GM12878 (cell line): ENCODE results near the gene TUBA1B. TPM values are rescaled to one million over a fixed set of nuclear protein-coding genes. Genes with fewer than 3 reads are reported as not detected.

Experiments
- ATAC-seq: fragments of 200-7000 bp; cut with Tn5 transposase; 3 replicates; pipeline ENCODE4 v1.9.1; 2020; ENCODE audit warnings: mild to moderate bottlenecking, moderate library complexity
- BruUV-seq: library from RNA; stranded (reverse); fragments of 400-500 nt; replicated peaks from 2 replicates; lab custom pipeline; 2021; lab: Mats Ljungman, UMichigan
- CTCF ChIA-PET: fragments of 300-600 bp; sonication (Branson Sonifier 250); formaldehyde crosslinking; extraction: SDS; loops from one replicate; lab custom pipeline; 2021; ENCODE audit warnings: inconsistent platforms; lab: Yijun Ruan, JAX
- POLR2A ChIA-PET: fragments of 350-600 bp; formaldehyde crosslinking; extraction: SDS; loops from one replicate; lab custom pipeline; 2021; ENCODE audit warnings: inconsistent platforms; lab: Charles Lee
- RAD21 ChIA-PET: fragments of 300-600 bp; sonication (Branson Sonifier 250); formaldehyde crosslinking; loops from one replicate; lab custom pipeline; 2023; ENCODE audit warnings: antibody characterized with exemption; ENCODE audit not compliant: unreplicated experiment; lab: Charles Lee
- SMC1A ChIA-PET: fragments of 300-600 bp; sonication (Branson Sonifier 250); formaldehyde crosslinking; loops from one replicate; lab custom pipeline; 2023; ENCODE audit not compliant: unreplicated experiment, uncharacterized antibody; lab: Charles Lee
- DNase-seq: peaks from one replicate; pipeline ENCODE4 v3.0.0-alpha.2; 2011; ENCODE audit warnings: low read depth, low spot score
- FAIRE-seq: peaks from 3 replicates; lab custom pipeline; 2011; peaks lifted over from hg19 to GRCh38; lab: Jason Lieb, UNC
- H2AFZ ChIP-seq: 2 replicates; pipeline ENCODE4 v1.6.0; 2011; ENCODE audit warnings: low read depth, low read length, control low read depth; ENCODE audit not compliant: control insufficient read depth
- H3K27ac ChIP-seq: 2 replicates; pipeline ENCODE4 v1.5.1; 2011; ENCODE audit warnings: control low read depth; ENCODE audit not compliant: control insufficient read depth, insufficient read depth
- H3K27me3 ChIP-seq, 2 experiments: replicated peaks in 1 of 2; 2 replicates each; pipeline versions ENCODE4 v1.6.0 to v1.6.1; 2011; ENCODE audit warnings: low read length in 1 of 2; ENCODE audit not compliant: control insufficient read depth in 2 of 2, insufficient read depth in 2 of 2
- H3K36me3 ChIP-seq, 2 experiments: 2 replicates each; pipeline ENCODE4 v1.5.1; 2011; ENCODE audit warnings: low read length in 1 of 2; ENCODE audit not compliant: control insufficient read depth in 2 of 2, insufficient read depth in 2 of 2
- H3K4me1 ChIP-seq: 2 replicates; pipeline ENCODE4 v1.6.1; 2011; ENCODE audit warnings: mild to moderate bottlenecking, low read length, moderate library complexity, mixed read lengths; ENCODE audit not compliant: control insufficient read depth, insufficient read depth
- H3K4me2 ChIP-seq: 2 replicates; pipeline ENCODE4 v1.6.0; 2011; ENCODE audit warnings: control low read depth; ENCODE audit not compliant: control insufficient read depth, insufficient read depth
- H3K4me3 ChIP-seq: fragments of 200-600 bp; sonication (generic); 2 replicates; pipeline ENCODE4 v1.5.1; 2016
- H3K79me2 ChIP-seq: 2 replicates; pipeline ENCODE4 v1.6.0; 2011; ENCODE audit warnings: low read length; ENCODE audit not compliant: control insufficient read depth, insufficient read depth
- H3K9ac ChIP-seq: 2 replicates; pipeline ENCODE4 v1.8.0; 2011; ENCODE audit warnings: low read length, control low read depth, mixed read lengths; ENCODE audit not compliant: control insufficient read depth, insufficient read depth
- H3K9me3 ChIP-seq: replicated peaks from 3 replicates; pipeline ENCODE4 v1.5.1; 2011; ENCODE audit warnings: mild to moderate bottlenecking, low read length; ENCODE audit not compliant: control insufficient read depth, insufficient read depth
- H4K20me1 ChIP-seq: 2 replicates; pipeline ENCODE4 v1.6.0; 2011; ENCODE audit not compliant: control insufficient read depth, insufficient read depth
- ASH2L ChIP-seq: fragments of 300-600, 200-600 bp; sonication (generic); IDR thresholded peaks from 2 replicates; pipeline ENCODE4 v1.6.1; 2017; ENCODE audit warnings: low read depth, mild to moderate bottlenecking, borderline replicate concordance
- CBX5 ChIP-seq: sonication (generic); IDR thresholded peaks from 2 replicates; pipeline ENCODE4 v1.6.1; 2016; ENCODE audit warnings: low read depth, moderate library complexity, mild to moderate bottlenecking, inconsistent platforms
- E4F1 ChIP-seq: fragments of 450-650 bp; IDR thresholded peaks from 2 replicates; pipeline ENCODE4 v1.6.1; 2018; ENCODE audit warnings: borderline replicate concordance, mild to moderate bottlenecking; ENCODE audit not compliant: partially characterized antibody
- GABPA ChIP-seq: IDR thresholded peaks from 2 replicates; pipeline ENCODE4 v1.6.1; 2014; ENCODE audit warnings: antibody characterized with exemption, low read depth, mild to moderate bottlenecking, inconsistent platforms
- HDAC6 ChIP-seq: fragments of 200-600 bp; sonication (generic); IDR thresholded peaks from one replicate; pipeline ENCODE4 v1.8.0; 2017; ENCODE audit warnings: antibody characterized with exemption; ENCODE audit not compliant: unreplicated experiment
- KAT2A ChIP-seq: conservative IDR thresholded peaks from 2 replicates; pipeline ENCODE4 v1.6.1; 2011; ENCODE audit warnings: low read depth, low read length; ENCODE audit not compliant: control insufficient read depth
- NFXL1 ChIP-seq: fragments of 450-650 bp; IDR thresholded peaks from 2 replicates; pipeline ENCODE4 v1.6.1; 2017; ENCODE audit warnings: antibody characterized with exemption, mild to moderate bottlenecking, borderline replicate concordance
- NFYB ChIP-seq: IDR thresholded peaks from 2 replicates; pipeline ENCODE4 v1.6.1; 2011; ENCODE audit warnings: low read depth, mild to moderate bottlenecking, low read length, improper control_type of control experiment, moderate library complexity; ENCODE audit not compliant: insufficient read depth
- NR2F1 ChIP-seq: fragments of 450-650 bp; conservative IDR thresholded peaks from 2 replicates; pipeline ENCODE4 v1.6.1; 2017; ENCODE audit warnings: mild to moderate bottlenecking
- POLR2A ChIP-seq: IDR thresholded peaks from 2 replicates; pipeline ENCODE4 v1.6.1; 2011; ENCODE audit warnings: low read depth, mild to moderate bottlenecking, low read length
- RELB ChIP-seq: fragments of 450-650 bp; IDR thresholded peaks from 2 replicates; pipeline ENCODE4 v1.6.1; 2017; ENCODE audit warnings: low read depth, mild to moderate bottlenecking, moderate library complexity
- SUZ12 ChIP-seq: fragments of 200-600 bp; sonication (generic); IDR thresholded peaks from one replicate; pipeline ENCODE4 v1.6.1; 2018; ENCODE audit warnings: antibody characterized with exemption, mild to moderate bottlenecking; ENCODE audit not compliant: unreplicated experiment
- YBX1 ChIP-seq: fragments of 450-650 bp; IDR thresholded peaks from 2 replicates; pipeline ENCODE4 v1.6.1; 2016; ENCODE audit warnings: antibody characterized with exemption
- ZBTB40 ChIP-seq: fragments of 450-650 bp; IDR thresholded peaks from 2 replicates; pipeline ENCODE4 v1.6.1; 2016; ENCODE audit warnings: mild to moderate bottlenecking, moderate library complexity, borderline replicate concordance
- WGBS: methylation state at CpG from one replicate; pipeline ENCODE4 v1.1.6; 2016; ENCODE audit warnings: low lambda C conversion rate; ENCODE audit not compliant: insufficient replicate concordance, insufficient coverage; ENCODE audit errors: missing lambda C conversion rate; 5-methylcytosine and 5-hydroxymethylcytosine counted together
- in situ Hi-C: fragments of 300-500 bp; cut with MboI; formaldehyde crosslinking; loops from 9 replicates; pipeline ENCODE4 v1.14.3; 2018; ENCODE audit warnings: mixed read lengths
- intact Hi-C: fragments of 100-400 bp; cut with micrococcal nuclease; formaldehyde crosslinking; loops from one replicate; pipeline ENCODE4 v1.14.2; 2022; ENCODE audit not compliant: unreplicated experiment
- polyA plus RNA-seq, 11 experiments: library from polyadenylated mRNA; depleted of rRNA in 4 of 11; unstranded in 6 of 11; stranded (reverse) in 5 of 11; fragments of >200 nt; fragmentation: Nextera tagmentation in 4 of 11; fragmentation: Illumina TruSeq in 1 of 11; extraction: Ambion mirVana in 4 of 11; extraction: Trizol in 1 of 11; gene quantifications; 1 replicate in 1 of 11; 2 replicates in 10 of 11; pipeline versions ENCODE4 v1.2.1 to v1.2.3, GENCODE V29; 2011 to 2016; ENCODE audit warnings: inconsistent platforms in 2 of 11, missing spikeins in 2 of 11, low read depth in 1 of 11
- total RNA-seq, 4 experiments: library from RNA; depleted of rRNA in 3 of 4; stranded (reverse); fragments of >200 nt in 3 of 4; fragmentation: Illumina TruSeq in 1 of 4; extraction: Trizol in 1 of 4; gene quantifications; 2 replicates each; pipeline versions ENCODE4 v1.2.1 to v1.2.3, GENCODE V29; 2013 to 2021

TUBA1B gene
- total and polyA plus RNA-seq, 10 of the 15 experiments (the other 5 are each of a cell fraction or from before 2014, with no cell fraction given): 2,328 to 4,712 (median 3,552) TPM

- no peak for TF ChIP-seq RELB
- TF ChIP-seq KAT2A: no peak
- TF ChIP-seq ASH2L: no peak
- no peak for TF ChIP-seq CBX5
- no peak for TF ChIP-seq E4F1
- TF ChIP-seq NR2F1: no peak
- TF ChIP-seq GABPA: no peak
Measured at GRCh38 chr12:49138587-49138986, 7.4 kb upstream of the TUBA1B start (continued).

- DNase-seq: no peak
- Histone ChIP-seq H3K79me2 (peaks cover 16% of the 10 kb centered on the region), H3K4me1 (peaks cover 8% of the 10 kb centered on the region), H4K20me1 (no peaks in the 10 kb centered on the region), H3K36me3 (no peaks in the 10 kb centered on the region; a peak in 1 of 4 replicates), H3K27ac (no peak overlapping the region), H3K9me3 (no peaks in the 10 kb centered on the region), H3K9ac (no peak overlapping the region), H3K27me3 (no peaks in the 10 kb centered on the region), H3K4me2 (no peak overlapping the region), H3K4me3 (no peak overlapping the region), H2AFZ (no peak overlapping the region)
- ChIA-PET POLR2A (interaction anchor here (1.3 kb wide), 1 partner anchor 68 kb away, joined by 3 read pairs; the partner anchor contains the start of gene RHEBL1), CTCF (interaction anchor here (0.7 to 2.4 kb wide), 4 partner anchors 8 to 149 kb away, joined by 3 to 8 read pairs (median 4); partner anchors contain the start of gene RHEBL1), SMC1A (interaction anchor here (1.0 to 1.3 kb wide), 3 partner anchors 10 to 35 kb away, joined by 3 to 4 read pairs (median 4); no protein-coding TSS in a partner anchor), RAD21 (interaction anchor here (1.1 kb wide), 1 partner anchor 28 kb away, joined by 3 read pairs; no protein-coding TSS in a partner anchor)
- ATAC-seq: no peak
- in situ Hi-C loops: no loop called here
- FAIRE-seq: no peak
- no TSS peak for BruUV-seq
- intact Hi-C loops: no loop called here
- TF ChIP-seq SUZ12: no peak
- TF ChIP-seq NFXL1: no peak
- no peak for TF ChIP-seq HDAC6
- TF ChIP-seq ZBTB40: no peak
- no peak for TF ChIP-seq NFYB
- TF ChIP-seq YBX1: no peak
- TF ChIP-seq POLR2A: no peak
- 100% methylated on average over 1 of the region's 1 CpG for WGBS
Measured at GRCh38 chr12:49137476-49137875, 6.3 kb upstream of the TUBA1B start.
